Measurements from ENCODE around the gene NOTUM.

The NOTUM gene

GRCh38 chr17:81908793-81909192 lies 52.2 kb downstream of the NOTUM start:
- DNase-seq = no peak

- DNase-seq = no peak
These were observed 53.5 kb downstream of the NOTUM start for GRCh38 chr17:81907219-81908145.

GRCh38 chr17:81906476-81907218 lies 54.3 kb downstream of the NOTUM start:
- peak; percentile 18 for DNase-seq

GRCh38 chr17:81905993-81906392 lies 55.0 kb downstream of the NOTUM start:
- DNase-seq = no peak

- no peak for DNase-seq
These were observed 55.5 kb downstream of the NOTUM start for GRCh38 chr17:81905424-81905875.

GRCh38 chr17:81904600-81905423 lies 56.2 kb downstream of the NOTUM start:
- DNase-seq = no peak

- no peak for DNase-seq
These were observed 56.9 kb downstream of the NOTUM start for GRCh38 chr17:81903896-81904599.

- DNase-seq = no peak
These were observed 57.6 kb downstream of the NOTUM start for GRCh38 chr17:81903415-81903831.

GRCh38 chr17:81902653-81903414 lies 58.2 kb downstream of the NOTUM start:
- DNase-seq = no peak

Data from COR-L47 (cell line).